Activated naive CD4-positive, alpha-beta T cell (primary cell): ENCODE measurements around the gene COL13A1.

Source experiments
- DNase-seq, 4 experiments: peaks; one replicate each; lab custom pipeline; 2025; lab: John Stamatoyannopoulos, UW

Gene COL13A1

GRCh38 chr10:69949770-69950169 lies 148.1 kb downstream of the COL13A1 start:
- DNase-seq: no peak

GRCh38 chr10:69951658-69952057 lies 150.0 kb downstream of the COL13A1 start:
- no peak for DNase-seq

- DNase-seq: no peak
These were observed 150.5 kb downstream of the COL13A1 start for GRCh38 chr10:69952069-69952800.

GRCh38 chr10:69952821-69953221 lies 151.1 kb downstream of the COL13A1 start:
- DNase-seq: no peak

GRCh38 chr10:69953851-69954250 lies 152.1 kb downstream of the COL13A1 start:
- no peak for DNase-seq

- no peak for DNase-seq
These were observed 153.6 kb downstream of the COL13A1 start for GRCh38 chr10:69955211-69955805.

GRCh38 chr10:69955897-69956740 lies 154.4 kb downstream of the COL13A1 start:
- no peak for DNase-seq

- no peak for DNase-seq
These were observed 155.1 kb downstream of the COL13A1 start for GRCh38 chr10:69956741-69957230.

- no peak for DNase-seq
These were observed 155.7 kb downstream of the COL13A1 start for GRCh38 chr10:69957241-69957885.

- no peak for DNase-seq
These were observed 156.3 kb downstream of the COL13A1 start for GRCh38 chr10:69957886-69958555.

- no peak for DNase-seq
These were observed 156.8 kb downstream of the COL13A1 start for GRCh38 chr10:69958556-69958902.

- DNase-seq: no peak
These were observed 158.2 kb downstream of the COL13A1 start for GRCh38 chr10:69959911-69960310.

- no peak for DNase-seq
These were observed 158.9 kb downstream of the COL13A1 start for GRCh38 chr10:69960606-69960987.

- DNase-seq: no peak
These were observed 159.5 kb downstream of the COL13A1 start for GRCh38 chr10:69960988-69961880.

- no peak for DNase-seq
These were observed 160.4 kb downstream of the COL13A1 start for GRCh38 chr10:69961881-69962745.

GRCh38 chr10:69962746-69963135 lies 161.0 kb downstream of the COL13A1 start:
- DNase-seq: no peak

- no peak for DNase-seq
These were observed 161.6 kb downstream of the COL13A1 start for GRCh38 chr10:69963178-69963834.

GRCh38 chr10:69963835-69964710 lies 162.4 kb downstream of the COL13A1 start:
- no peak for DNase-seq
